ACC112 (cell line): Measurements from ENCODE around the gene PINLYP.

Source experiments
- H2AFZ ChIP-seq: fragments of 200-600 bp; sonication (generic); one replicate; pipeline ENCODE4 v1.6.0; 2017; ENCODE audit warnings: antibody characterized with exemption, low read length; ENCODE audit not compliant: unreplicated experiment
- H3K27ac ChIP-seq: fragments of 200-600 bp; sonication (generic); 2 replicates; pipeline ENCODE4 v1.5.1; 2014; ENCODE audit warnings: low read depth, mild to moderate bottlenecking, antibody characterized with exemption, low read length, moderate library complexity
- H3K27me3 ChIP-seq: fragments of 200-600 bp; sonication (generic); 2 replicates; pipeline ENCODE4 v1.6.1; 2014; ENCODE audit warnings: mild to moderate bottlenecking, antibody characterized with exemption, low read length, moderate library complexity, mixed read lengths; ENCODE audit not compliant: insufficient read depth
- H3K36me3 ChIP-seq: fragments of 200-600 bp; sonication (generic); 2 replicates; pipeline ENCODE4 v1.6.1; 2016; ENCODE audit warnings: mild to moderate bottlenecking, antibody characterized with exemption, low read length, moderate library complexity, mixed read lengths; ENCODE audit not compliant: insufficient read depth
- H3K4me1 ChIP-seq: fragments of 200-600 bp; sonication (generic); one replicate; pipeline ENCODE4 v1.6.1; 2016; ENCODE audit warnings: low read length, mixed read lengths; ENCODE audit not compliant: insufficient read depth, unreplicated experiment, control insufficient read depth
- H3K4me3 ChIP-seq: fragments of 200-600 bp; sonication (generic); 2 replicates; pipeline ENCODE4 v1.5.1; 2014; ENCODE audit warnings: mild to moderate bottlenecking, low read depth, low read length
- H3K79me2 ChIP-seq: fragments of 200-600 bp; sonication (generic); one replicate; pipeline ENCODE4 v1.6.0; 2016; ENCODE audit warnings: low read length; ENCODE audit not compliant: control insufficient read depth, unreplicated experiment, insufficient read depth

The PINLYP gene

DNA sequence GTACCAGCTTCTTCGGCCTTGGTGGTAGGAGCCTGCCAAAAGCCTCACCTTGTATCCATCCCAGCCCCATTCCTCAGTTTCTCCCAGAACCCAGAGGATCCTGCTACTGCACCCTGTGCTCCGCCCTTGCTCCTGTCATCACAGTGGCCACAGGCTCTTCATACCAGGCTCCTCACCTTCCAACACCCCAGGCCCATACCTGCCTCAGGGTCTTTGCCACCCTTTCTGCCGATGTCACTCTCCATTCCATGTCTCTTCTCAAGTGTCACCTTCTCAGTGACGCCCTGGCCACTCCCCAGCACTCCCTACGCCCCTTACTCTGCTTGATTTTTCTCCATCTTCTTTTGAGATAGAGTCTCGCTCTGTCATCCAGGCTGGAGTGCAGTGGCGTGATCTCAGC, 34.3 kb downstream of the PINLYP start:
- peaks cover under 1% of the 10 kb centered on the region for H3K79me2 ChIP-seq
- no peak overlapping the region for H3K27ac ChIP-seq
- H3K36me3 ChIP-seq, result no peaks in the 10 kb centered on the region
- H3K27me3 ChIP-seq, result no peaks in the 10 kb centered on the region
- H3K4me1 ChIP-seq, result no peaks in the 10 kb centered on the region
- no peak overlapping the region for H3K4me3 ChIP-seq
- H2AFZ ChIP-seq, result no peak overlapping the region

DNA sequence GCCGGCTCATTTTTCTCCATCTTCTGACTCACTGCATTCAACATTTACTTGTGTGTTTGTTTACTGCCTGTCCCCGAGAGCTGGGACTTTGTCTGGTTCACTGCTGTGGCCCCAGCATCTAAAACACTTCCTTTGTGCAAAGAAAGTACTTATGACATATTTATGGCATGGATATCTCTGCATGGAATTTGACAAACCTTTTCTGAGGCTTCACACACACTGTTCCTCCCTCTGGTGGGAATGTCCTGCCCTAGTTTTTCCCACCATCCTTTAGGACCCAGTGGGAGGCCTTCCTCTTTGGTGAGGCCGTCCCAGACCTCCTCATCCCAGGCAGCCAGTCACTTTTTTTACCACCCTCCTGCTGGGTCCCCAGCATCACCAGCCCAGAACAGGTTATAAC, 34.9 kb downstream of the PINLYP start:
- Histone ChIP-seq H3K4me3 (no peak overlapping the region), H2AFZ (no peak overlapping the region), H3K4me1 (no peaks in the 10 kb centered on the region), H3K27ac (no peak overlapping the region), H3K79me2 (peaks cover 4% of the 10 kb centered on the region), H3K27me3 (no peaks in the 10 kb centered on the region), H3K36me3 (no peaks in the 10 kb centered on the region)

DNA sequence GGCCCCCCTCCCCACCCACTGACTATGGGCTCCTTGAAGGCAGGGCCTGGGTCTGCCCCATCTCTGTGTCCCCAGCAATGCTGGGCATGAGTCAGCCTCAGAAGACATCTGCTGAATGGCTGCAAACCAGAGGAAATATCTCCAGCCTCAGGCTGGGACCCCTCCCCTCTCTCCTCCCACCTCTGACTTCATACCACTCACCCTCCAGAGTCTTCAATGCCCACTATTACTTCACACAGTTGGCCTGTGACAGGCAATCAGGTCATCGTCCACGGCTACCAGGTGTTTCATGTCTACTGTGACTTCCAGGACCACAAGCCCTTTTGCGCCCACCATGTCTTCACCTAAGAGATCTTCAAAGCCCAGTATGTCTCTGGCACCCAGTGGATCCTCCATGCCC, 36.2 kb downstream of the PINLYP start, which contains the start of gene SRRM5:
Gene SRRM5, plus strand, starts transcription at position 301 of the 400 bp plus-strand sequence. Its CDS starts 34 bp downstream, at position 335.
- no peak within 1 kb of the TSS for H2AFZ ChIP-seq
- no peaks in the 10 kb centered on the region for H3K36me3 ChIP-seq
- no peaks in the 10 kb centered on the region for H3K4me1 ChIP-seq
- no peak within 1 kb of the TSS for H3K27ac ChIP-seq
- no peak within 1 kb of the TSS for H3K4me3 ChIP-seq
- no peaks in the 10 kb centered on the region for H3K27me3 ChIP-seq
- peaks cover 7% of the 10 kb centered on the region for H3K79me2 ChIP-seq

DNA sequence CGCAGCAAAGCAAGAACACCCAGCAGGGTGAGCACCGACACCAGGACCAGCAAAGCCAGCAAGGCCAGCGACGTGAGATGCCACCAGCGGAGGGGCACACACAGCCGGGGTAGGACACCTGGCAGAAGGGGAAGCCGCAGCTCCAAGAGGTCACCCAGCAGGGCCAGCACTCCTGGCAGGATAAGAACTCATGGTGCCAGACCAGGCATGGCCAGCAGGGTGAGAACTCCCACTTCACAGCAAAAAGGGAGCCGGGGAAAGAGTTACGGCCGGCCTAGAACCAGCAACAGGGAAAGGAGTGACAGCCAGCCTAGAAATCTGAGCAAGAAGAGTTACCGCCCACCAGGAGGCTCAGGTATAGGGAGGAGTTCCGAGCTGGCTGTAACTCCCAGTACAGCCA, 36.8 kb downstream of the PINLYP start:
- no peak overlapping the region for H3K4me3 ChIP-seq
- no peaks in the 10 kb centered on the region for H3K36me3 ChIP-seq

DNA sequence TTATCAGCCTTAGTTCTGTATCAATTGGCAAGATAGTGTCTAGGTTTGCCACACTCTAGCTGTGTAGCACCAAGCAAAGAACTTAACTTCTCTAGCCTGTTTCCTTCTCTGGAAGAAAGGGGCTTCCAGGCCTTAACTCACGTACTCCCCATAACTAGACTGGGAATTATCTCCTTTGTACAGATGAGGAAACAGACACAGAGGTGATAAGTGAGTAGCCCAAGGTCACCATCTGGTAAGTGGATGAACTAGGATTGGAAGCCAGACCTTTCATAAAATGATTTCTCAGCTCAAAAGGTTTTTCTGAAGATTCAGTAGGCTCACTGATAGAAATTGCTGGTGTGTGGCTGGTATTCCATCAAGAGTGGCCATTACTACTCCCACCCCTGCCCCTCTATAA, 40.7 kb downstream of the PINLYP start:
- Histone ChIP-seq H3K4me3 (no peak overlapping the region), H3K4me1 (peaks cover 6% of the 10 kb centered on the region), H3K79me2 (peaks cover 23% of the 10 kb centered on the region), H3K27me3 (no peaks in the 10 kb centered on the region), H2AFZ (no peak overlapping the region), H3K36me3 (no peaks in the 10 kb centered on the region), H3K27ac (no peak overlapping the region)

More for the DNA sequence above, 36.8 kb downstream of the PINLYP start:
- Histone ChIP-seq H3K27me3 (no peaks in the 10 kb centered on the region), H3K79me2 (peaks cover 10% of the 10 kb centered on the region), H3K27ac (no peak overlapping the region), H3K4me1 (no peaks in the 10 kb centered on the region), H2AFZ (no peak overlapping the region)

DNA sequence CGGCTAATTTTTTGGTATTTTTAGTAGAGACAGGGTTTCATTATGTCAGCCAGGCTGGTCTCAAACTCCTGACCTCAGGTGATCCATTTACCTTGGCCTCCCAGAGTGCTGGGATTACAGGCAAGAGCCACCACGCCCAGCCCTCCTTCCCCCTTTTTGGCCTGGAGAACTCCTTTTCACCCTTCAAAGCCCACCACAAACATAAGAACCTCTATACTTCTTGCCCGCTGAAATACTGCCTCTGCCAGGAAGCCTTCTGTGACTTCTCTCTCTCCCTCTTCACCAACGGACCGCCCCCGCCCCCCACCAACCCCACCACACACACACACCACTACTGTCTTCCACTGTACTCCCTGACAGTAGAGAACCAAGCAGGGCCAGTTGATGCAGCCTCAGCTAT, 41.4 kb downstream of the PINLYP start:
- no peak overlapping the region for H3K27ac ChIP-seq
- H3K4me3 ChIP-seq, result no peak overlapping the region
- no peaks in the 10 kb centered on the region for H3K27me3 ChIP-seq
- H3K36me3 ChIP-seq, result no peaks in the 10 kb centered on the region
- peaks cover 23% of the 10 kb centered on the region for H3K79me2 ChIP-seq
- H3K4me1 ChIP-seq, result peaks cover 6% of the 10 kb centered on the region
- no peak overlapping the region for H2AFZ ChIP-seq

DNA sequence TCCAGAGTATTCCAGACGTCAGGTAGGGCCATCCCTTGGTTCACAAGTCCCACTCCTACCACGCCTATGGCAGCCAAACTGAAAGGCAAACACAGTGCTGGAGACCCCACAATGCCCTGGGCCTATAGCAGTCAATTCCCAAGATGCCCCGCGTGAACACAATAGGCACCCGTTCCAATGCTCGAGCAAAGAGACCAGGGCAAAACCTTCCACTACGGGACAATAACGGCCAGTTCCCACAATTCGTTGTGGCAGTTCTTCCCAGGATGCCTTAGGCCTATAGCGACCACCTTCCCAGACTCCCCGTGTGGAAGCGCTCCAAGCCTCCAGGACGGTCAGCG, 43.3 kb downstream of the PINLYP start:
- H3K36me3 ChIP-seq, result no peaks in the 10 kb centered on the region
- H3K79me2 ChIP-seq, result peaks cover 23% of the 10 kb centered on the region
- H3K27me3 ChIP-seq, result no peaks in the 10 kb centered on the region
- H2AFZ ChIP-seq, result peak overlapping the region; percentile 95
- peak overlapping the region; percentile 79 for H3K4me3 ChIP-seq
- peaks cover 6% of the 10 kb centered on the region for H3K4me1 ChIP-seq
- H3K27ac ChIP-seq, result peak overlapping the region; percentile 75

DNA sequence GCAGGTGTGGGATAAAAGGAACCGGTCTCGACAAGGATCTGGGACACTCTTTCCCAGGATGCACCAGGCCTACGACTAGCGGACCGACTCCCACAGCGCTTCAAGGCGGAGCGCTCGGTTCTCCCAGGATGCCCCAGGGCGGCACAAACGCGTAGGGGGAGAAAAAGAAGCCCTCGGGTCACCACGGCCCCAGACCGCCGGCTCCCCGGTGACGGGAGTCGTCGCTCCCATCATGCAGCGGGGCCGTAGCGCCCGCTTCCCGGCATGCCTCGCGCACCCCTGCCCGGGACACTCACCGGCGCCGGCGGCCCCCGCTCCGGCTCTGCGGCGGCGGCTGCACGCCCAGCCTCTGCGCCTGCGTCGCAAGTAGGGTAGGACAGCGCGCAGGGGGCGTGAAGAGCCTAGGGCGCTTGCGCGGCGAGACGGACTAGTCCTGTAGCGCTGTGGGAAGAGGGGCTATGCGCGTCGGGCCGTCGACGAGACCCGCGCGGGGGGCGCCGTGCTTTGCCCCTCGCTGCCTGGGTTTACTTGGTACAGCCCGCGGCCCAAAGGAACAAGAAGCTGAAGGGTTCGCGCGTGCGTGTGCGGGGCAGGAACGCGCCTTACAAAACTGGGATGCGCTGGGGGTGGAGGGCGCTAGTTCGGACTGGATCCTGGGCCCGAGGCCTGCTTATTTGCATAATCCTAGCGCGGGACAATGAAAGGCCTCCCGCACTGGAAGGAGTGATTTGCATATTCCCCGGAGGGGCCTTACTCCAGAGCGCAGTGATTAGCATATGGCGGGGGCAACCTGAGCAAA, 43.9 kb downstream of the PINLYP start, which contains the start of gene ZNF428:
Gene ZNF428, minus strand, starts transcription at position 368 of the 799 bp plus-strand sequence. CDS start 5,325 bp downstream, outside the sequence.
- no peaks in the 10 kb centered on the region for H3K36me3 ChIP-seq
- peak within 1 kb of the TSS; percentile 75 for H3K27ac ChIP-seq
- peaks cover 6% of the 10 kb centered on the region for H3K4me1 ChIP-seq
- peak within 1 kb of the TSS; percentile 95 for H2AFZ ChIP-seq
- H3K27me3 ChIP-seq, result no peaks in the 10 kb centered on the region
- H3K4me3 ChIP-seq, result peak within 1 kb of the TSS; percentile 79
- H3K79me2 ChIP-seq, result peaks cover 23% of the 10 kb centered on the region

DNA sequence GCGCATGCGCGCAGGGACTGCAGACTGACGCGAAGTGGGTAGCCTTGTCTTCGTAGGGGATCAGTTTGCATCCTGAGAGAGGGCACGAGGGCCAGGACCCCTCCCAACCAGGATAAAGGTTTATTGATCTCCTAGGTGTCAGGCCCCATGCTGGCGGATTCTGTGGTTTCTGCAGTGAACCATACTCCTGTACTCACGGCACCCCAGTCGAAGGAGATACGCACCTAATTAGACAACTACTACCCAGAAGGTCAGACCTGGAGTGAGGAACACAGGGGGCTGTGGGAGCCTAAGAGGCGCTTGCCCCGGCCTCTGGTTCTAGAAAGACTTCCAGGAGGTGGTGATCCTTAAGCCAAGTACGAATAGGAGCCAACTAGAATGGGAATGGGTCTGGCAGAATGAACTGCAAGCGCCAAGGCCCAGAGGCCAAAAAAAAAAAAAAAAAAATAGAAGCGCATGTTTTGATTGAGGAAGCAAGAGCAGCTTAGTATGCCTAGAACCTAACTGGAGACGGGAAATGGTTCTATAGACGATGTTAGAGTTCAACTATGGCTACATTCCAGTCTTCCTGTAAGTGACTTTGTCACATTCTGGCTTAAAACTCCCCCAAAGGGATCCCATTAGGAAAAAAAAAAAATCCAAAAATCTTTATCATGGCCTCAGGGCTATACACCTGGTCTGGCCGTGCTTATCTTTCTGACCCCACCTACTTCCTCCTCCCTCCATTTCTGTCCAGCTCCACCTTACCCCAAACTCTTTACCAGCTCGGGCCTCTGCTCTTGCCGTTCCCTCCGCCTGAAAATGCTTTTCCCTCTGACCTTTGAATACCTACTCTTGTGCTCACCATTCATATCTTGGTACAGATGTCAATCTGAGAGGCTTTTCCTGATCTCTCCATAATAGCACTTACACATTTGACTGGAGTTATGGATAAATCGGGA, 44.7 kb downstream of the PINLYP start:
- Histone ChIP-seq H3K27me3 (no peaks in the 10 kb centered on the region), H3K79me2 (peaks cover 21% of the 10 kb centered on the region), H3K36me3 (no peaks in the 10 kb centered on the region), H3K27ac (peak overlapping the region; percentile 75), H2AFZ (no peak overlapping the region), H3K4me3 (peak overlapping the region; percentile 79), H3K4me1 (peaks cover 6% of the 10 kb centered on the region)

DNA sequence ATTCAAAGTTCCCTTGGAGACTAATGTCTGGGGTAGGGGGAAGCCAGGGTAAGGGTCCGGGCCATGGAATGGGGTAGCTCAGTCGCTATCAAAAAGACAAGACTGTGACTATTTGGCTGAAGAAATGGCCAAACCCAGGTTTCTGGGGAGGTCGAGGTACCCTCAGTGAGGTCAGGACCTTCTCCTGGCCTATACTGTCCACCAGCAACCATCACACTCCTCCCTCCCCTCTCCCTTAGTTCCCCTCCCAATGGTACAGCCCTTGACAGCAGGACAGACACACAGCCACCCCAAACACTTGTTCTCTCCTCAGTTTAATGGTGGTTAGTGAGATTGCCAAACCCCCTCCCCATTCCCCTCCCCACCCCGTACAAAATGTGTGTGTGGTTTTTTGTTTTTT, 46.5 kb downstream of the PINLYP start:
- no peaks in the 10 kb centered on the region for H3K36me3 ChIP-seq
- H3K27ac ChIP-seq, result no peak overlapping the region
- no peaks in the 10 kb centered on the region for H3K27me3 ChIP-seq
- peaks cover 6% of the 10 kb centered on the region for H3K4me1 ChIP-seq
- no peak overlapping the region for H2AFZ ChIP-seq
- H3K4me3 ChIP-seq, result no peak overlapping the region
- H3K79me2 ChIP-seq, result peaks cover 16% of the 10 kb centered on the region
